IMR-90 (cell line): Measurements from ENCODE around the gene RORB. TPM values are rescaled to one million over a fixed set of nuclear protein-coding genes. Genes with fewer than 3 reads are reported as not detected.

Source experiments
- ATAC-seq: fragments of 200-7000 bp; cut with Tn5 transposase; 2 replicates; pipeline ENCODE4 v1.9.1; 2020; ENCODE audit warnings: low read depth, mild to moderate bottlenecking, moderate library complexity
- BruUV-seq: library from RNA; stranded (reverse); fragments of 400-500 nt; replicated peaks from 2 replicates; lab custom pipeline; 2021; lab: Mats Ljungman, UMichigan
- CTCF ChIA-PET: fragments of 300-600 bp; formaldehyde crosslinking; extraction: SDS; loops from one replicate; lab custom pipeline; 2021; ENCODE audit warnings: antibody characterized with exemption; lab: Yijun Ruan, JAX
- POLR2A ChIA-PET: fragments of 300-600 bp; sonication (Branson Sonifier 250); formaldehyde crosslinking; loops from one replicate; lab custom pipeline; 2022; ENCODE audit warnings: antibody characterized with exemption; ENCODE audit not compliant: unreplicated experiment; lab: Charles Lee
- DNase-seq: peaks from one replicate; pipeline ENCODE4 v3.0.0; 2013
- H2AFZ ChIP-seq: replicated peaks from 2 replicates; pipeline ENCODE3; 2013; ENCODE audit warnings: low read length, mild to moderate bottlenecking; ENCODE audit not compliant: poor library complexity
- H2AK5ac ChIP-seq: 2 replicates; pipeline ENCODE4 v1.6.1; 2013; ENCODE audit warnings: low read depth, low read length, inconsistent platforms
- H2AK9ac ChIP-seq: replicated peaks from 2 replicates; pipeline ENCODE3; 2013; ENCODE audit warnings: mild to moderate bottlenecking, low read depth, low read length, moderate library complexity; ENCODE audit not compliant: poor library complexity
- H2BK120ac ChIP-seq: 2 replicates; pipeline ENCODE4 v1.6.1; 2013; ENCODE audit warnings: low read depth, low read length, inconsistent platforms
- H2BK15ac ChIP-seq: 3 replicates; pipeline ENCODE4 v1.6.1; 2013; ENCODE audit warnings: low read depth, low read length, inconsistent platforms
- H2BK20ac ChIP-seq: 2 replicates; pipeline ENCODE4 v1.6.1; 2013; ENCODE audit warnings: low read depth, mild to moderate bottlenecking, inconsistent platforms, low read length, moderate library complexity
- H2BK5ac ChIP-seq: 2 replicates; pipeline ENCODE4 v1.6.1; 2013; ENCODE audit warnings: mild to moderate bottlenecking, low read depth, low read length, inconsistent platforms; ENCODE audit not compliant: poor library complexity, severe bottlenecking
- H3K14ac ChIP-seq: replicated peaks from 2 replicates; pipeline ENCODE4 v1.6.1; 2013; ENCODE audit warnings: low read depth, low read length, inconsistent platforms
- H3K18ac ChIP-seq: 2 replicates; pipeline ENCODE4 v1.6.1; 2013; ENCODE audit warnings: low read depth, low read length, control low read depth
- H3K23ac ChIP-seq: 2 replicates; pipeline ENCODE4 v1.6.1; 2013; ENCODE audit warnings: low read depth, low read length, inconsistent platforms
- H3K27ac ChIP-seq: 2 replicates; pipeline ENCODE4 v1.5.1; 2013; ENCODE audit warnings: mild to moderate bottlenecking, control low read depth, low read length; ENCODE audit not compliant: insufficient read depth
- H3K27me3 ChIP-seq: 2 replicates; pipeline ENCODE4 v1.6.1; 2013; ENCODE audit warnings: low read length; ENCODE audit not compliant: control insufficient read depth, insufficient read depth
- H3K36me3 ChIP-seq: 2 replicates; pipeline ENCODE4 v1.6.1; 2013; ENCODE audit warnings: low read length, mixed read lengths; ENCODE audit not compliant: control insufficient read depth, insufficient read depth
- H3K4ac ChIP-seq: 2 replicates; pipeline ENCODE4 v1.6.1; 2013; ENCODE audit warnings: low read depth, low read length, inconsistent platforms
- H3K4me1 ChIP-seq: 2 replicates; pipeline ENCODE4 v1.6.1; 2013; ENCODE audit warnings: low read length, mixed read lengths; ENCODE audit not compliant: control insufficient read depth, insufficient read depth
- H3K4me2 ChIP-seq: 2 replicates; pipeline ENCODE4 v1.6.1; 2013; ENCODE audit warnings: low read depth, mild to moderate bottlenecking, control low read depth, low read length, moderate library complexity
- H3K4me3 ChIP-seq: 2 replicates; pipeline ENCODE4 v1.5.1; 2013; ENCODE audit warnings: low read depth, mild to moderate bottlenecking, control low read depth, low read length, moderate library complexity; ENCODE audit not compliant: insufficient read depth
- H3K56ac ChIP-seq: 2 replicates; pipeline ENCODE4 v1.6.1; 2013; ENCODE audit warnings: low read length, inconsistent platforms; ENCODE audit not compliant: insufficient read depth; ENCODE audit errors: extremely low read depth
- H3K79me1 ChIP-seq, 2 experiments: 2 replicates each; pipeline ENCODE4 v1.6.1; 2013; ENCODE audit warnings: low read length in 2 of 2, inconsistent platforms in 1 of 2, low read depth in 1 of 2
- H3K9ac ChIP-seq: 2 replicates; pipeline ENCODE4 v1.6.1; 2013; ENCODE audit warnings: low read depth, low read length, control low read depth
- H3K9me1 ChIP-seq: 2 replicates; pipeline ENCODE4 v1.6.1; 2013; ENCODE audit warnings: low read length, inconsistent platforms; ENCODE audit not compliant: insufficient read depth
- H3K9me3 ChIP-seq: 2 replicates; pipeline ENCODE4 v1.6.1; 2013; ENCODE audit warnings: low read length; ENCODE audit not compliant: control insufficient read depth, insufficient read depth
- H4K20me1 ChIP-seq: 2 replicates; pipeline ENCODE4 v1.6.1; 2013; ENCODE audit warnings: low read length, inconsistent platforms; ENCODE audit not compliant: insufficient read depth
- H4K5ac ChIP-seq: 2 replicates; pipeline ENCODE4 v1.6.1; 2013; ENCODE audit warnings: mild to moderate bottlenecking, low read depth, low read length, control low read depth
- H4K8ac ChIP-seq, 2 experiments: 2 replicates each; pipeline ENCODE4 v1.6.1; 2013; ENCODE audit warnings: low read depth in 2 of 2, low read length in 2 of 2, control low read depth in 1 of 2, inconsistent platforms in 1 of 2
- H4K91ac ChIP-seq: 2 replicates; pipeline ENCODE4 v1.6.1; 2013; ENCODE audit warnings: low read depth, low read length, inconsistent platforms; ENCODE audit not compliant: insufficient read depth
- BHLHE40 ChIP-seq: fragments of 150-350 bp; IDR thresholded peaks from 2 replicates; pipeline ENCODE4 v1.6.1; 2016; ENCODE audit warnings: mild to moderate bottlenecking, low read depth, low read length
- CEBPB ChIP-seq: IDR thresholded peaks from 2 replicates; pipeline ENCODE4 v1.6.1; 2012; ENCODE audit warnings: low read depth, low read length, improper control_type of control experiment
- CTCF ChIP-seq: conservative IDR thresholded peaks from 2 replicates; pipeline ENCODE4 v1.5.1; 2012; ENCODE audit warnings: mild to moderate bottlenecking, low read depth, low read length, improper control_type of control experiment
- FOS ChIP-seq: fragments of 150-350 bp; IDR thresholded peaks from 2 replicates; pipeline ENCODE4 v1.6.1; 2016; ENCODE audit warnings: low read depth, low read length
- MAZ ChIP-seq: IDR thresholded peaks from 2 replicates; pipeline ENCODE4 v1.6.1; 2012; ENCODE audit warnings: low read depth, mild to moderate bottlenecking, low read length, improper control_type of control experiment, moderate library complexity, borderline replicate concordance
- MXI1 ChIP-seq: IDR thresholded peaks from 2 replicates; pipeline ENCODE4 v1.6.1; 2012; ENCODE audit warnings: low read depth, mild to moderate bottlenecking, low read length, moderate library complexity, borderline replicate concordance
- POLR2A ChIP-seq: IDR thresholded peaks from 2 replicates; pipeline ENCODE4 v1.6.1; 2012; ENCODE audit warnings: mild to moderate bottlenecking, low read depth, low read length
- RAD21 ChIP-seq: IDR thresholded peaks from 2 replicates; pipeline ENCODE4 v1.6.1; 2012; ENCODE audit warnings: low read length, improper control_type of control experiment
- RCOR1 ChIP-seq: IDR thresholded peaks from 2 replicates; pipeline ENCODE4 v1.6.1; 2012; ENCODE audit warnings: mild to moderate bottlenecking, low read length, improper control_type of control experiment; ENCODE audit not compliant: insufficient replicate concordance
- SMC3 ChIP-seq: fragments of 150-350 bp; IDR thresholded peaks from 2 replicates; pipeline ENCODE4 v1.6.1; 2016; ENCODE audit warnings: low read depth, mild to moderate bottlenecking, antibody characterized with exemption, low read length, moderate library complexity
- WGBS, 2 experiments: methylation state at CpG; one replicate each; pipeline versions ENCODE4 v1.1.5 to v1.1.7; 2013; ENCODE audit warnings: missing lambda C conversion rate in 2 of 2; ENCODE audit not compliant: insufficient read length in 1 of 2; ENCODE audit errors: extremely low coverage in 2 of 2; 5-methylcytosine and 5-hydroxymethylcytosine counted together
- dilution Hi-C: fragments of 300-500 bp; cut with HindIII; formaldehyde crosslinking; loops from one replicate; pipeline ENCODE4 v1.14.3; 2018; ENCODE audit warnings: low sequenced_read_pairs; ENCODE audit not compliant: unreplicated experiment
- in situ Hi-C: fragments of 300-500 bp; cut with MboI; formaldehyde crosslinking; loops from 3 replicates; pipeline ENCODE4 v1.14.3; 2019; ENCODE audit warnings: low sequenced_read_pairs, inconsistent platforms, mixed read lengths
- intact Hi-C: fragments of 100-400 bp; cut with micrococcal nuclease; formaldehyde crosslinking; loops from 2 replicates; pipeline ENCODE4 v1.10.0; 2022
- polyA plus RNA-seq, 3 experiments: library from polyadenylated mRNA; depleted of rRNA; stranded (reverse); fragments of >200 nt; gene quantifications; 2 replicates each; pipeline ENCODE4 v1.2.3, GENCODE V29; 2012; ENCODE audit warnings: low replicate concordance in 1 of 3
- total RNA-seq: library from RNA; depleted of rRNA; stranded (reverse); fragments of >200 nt; gene quantifications from 2 replicates; pipeline ENCODE4 v1.2.3, GENCODE V29; 2012

RORB gene
- total and polyA plus RNA-seq, 2 of the 4 experiments (the other 2 are of a cell fraction) = not detected

GRCh38 chr9:74653410-74654080 is 156.4 kb downstream of the RORB start:
- dilution Hi-C loops (no loop called here), intact Hi-C loops (no loop called here), in situ Hi-C loops (no loop called here)
- Histone ChIP-seq H2BK120ac (no peak overlapping the region), H2BK5ac (no peak overlapping the region), H3K23ac (no peak overlapping the region), H4K20me1 (no peaks in the 10 kb centered on the region), H3K4me2 (no peak overlapping the region), H4K8ac (no peak overlapping the region), H2AK5ac (no peak overlapping the region), H3K4me3 (no peak overlapping the region), H3K14ac (no peak overlapping the region), H3K4me1 (no peaks in the 10 kb centered on the region), H2BK20ac (no peak overlapping the region), H3K18ac (no peak overlapping the region), H3K79me1 (no peaks in the 10 kb centered on the region), H3K9me1 (no peaks in the 10 kb centered on the region), H3K27me3 (no peaks in the 10 kb centered on the region), H3K27ac (no peak overlapping the region), H2AK9ac (no peak overlapping the region), H3K9ac (no peak overlapping the region), H3K4ac (no peak overlapping the region), H3K56ac (no peak overlapping the region), H4K91ac (no peak overlapping the region), H4K5ac (no peak overlapping the region), H3K36me3 (no peaks in the 10 kb centered on the region), H2AFZ (no peak overlapping the region), H3K9me3 (no peaks in the 10 kb centered on the region), H2BK15ac (no peak overlapping the region)
- ChIA-PET CTCF (no interaction called here), POLR2A (no interaction called here)
- WGBS, 2 experiments = no CpG with 5 or more reads among the region's 11 CpGs
- ATAC-seq (no peak), DNase-seq (no peak)
- TF ChIP-seq MAZ (no peak), RCOR1 (no peak), MXI1 (no peak), SMC3 (no peak), FOS (no peak), BHLHE40 (no peak), CTCF (no peak), POLR2A (no peak), CEBPB (no peak), RAD21 (no peak)
- no TSS peak for BruUV-seq
